Fibroblast of skin of abdomen (primary cell): ENCODE results near the gene TLK1.
A peak's percentile ranks its signal among the peaks of the same experiment; 100 is the strongest.

ENCODE experiments used
- DNase-seq: peaks from one replicate; pipeline ENCODE4 v3.0.0-alpha.2; 2013

TLK1 gene

GRCh38 chr2:170996316-170996715 is 164.4 kb downstream of the TLK1 start:
- no peak for DNase-seq

DNA sequence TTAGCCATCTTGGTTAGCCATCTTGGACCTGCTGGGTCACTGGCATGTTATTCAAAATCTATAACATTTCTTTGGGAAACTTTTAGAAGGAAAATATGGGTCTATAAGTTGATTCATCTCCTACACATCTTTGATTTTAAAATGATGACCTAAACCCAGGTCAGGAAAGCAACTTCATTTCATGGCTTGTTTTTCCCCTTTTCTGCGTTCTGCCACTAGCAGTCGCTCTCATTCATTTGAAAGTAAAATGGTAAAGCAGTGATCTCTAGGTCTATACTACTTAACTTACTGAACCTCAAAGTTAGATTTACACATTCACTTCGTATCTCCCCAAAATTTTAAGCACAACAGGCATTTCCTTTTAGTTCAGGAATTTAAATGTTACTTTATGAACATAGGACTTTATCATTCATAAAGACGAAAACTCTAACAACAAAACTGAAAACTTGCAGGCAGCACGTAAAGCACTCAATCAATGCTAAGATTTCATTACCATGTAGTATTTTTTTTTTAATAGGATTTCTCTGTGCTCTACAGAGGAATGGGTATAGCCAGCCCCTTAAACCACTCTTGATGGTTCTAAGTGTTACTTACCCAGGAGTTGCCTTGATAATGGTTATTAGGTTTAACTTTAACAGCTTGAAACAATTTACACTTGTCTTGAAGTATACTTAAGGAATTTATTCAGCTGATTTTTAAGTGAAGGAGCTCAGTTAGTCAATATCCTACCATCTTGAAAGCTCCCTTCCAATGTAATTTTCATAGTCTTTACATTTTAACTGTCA is 169.1 kb downstream of the TLK1 start:
- no peak for DNase-seq

DNA sequence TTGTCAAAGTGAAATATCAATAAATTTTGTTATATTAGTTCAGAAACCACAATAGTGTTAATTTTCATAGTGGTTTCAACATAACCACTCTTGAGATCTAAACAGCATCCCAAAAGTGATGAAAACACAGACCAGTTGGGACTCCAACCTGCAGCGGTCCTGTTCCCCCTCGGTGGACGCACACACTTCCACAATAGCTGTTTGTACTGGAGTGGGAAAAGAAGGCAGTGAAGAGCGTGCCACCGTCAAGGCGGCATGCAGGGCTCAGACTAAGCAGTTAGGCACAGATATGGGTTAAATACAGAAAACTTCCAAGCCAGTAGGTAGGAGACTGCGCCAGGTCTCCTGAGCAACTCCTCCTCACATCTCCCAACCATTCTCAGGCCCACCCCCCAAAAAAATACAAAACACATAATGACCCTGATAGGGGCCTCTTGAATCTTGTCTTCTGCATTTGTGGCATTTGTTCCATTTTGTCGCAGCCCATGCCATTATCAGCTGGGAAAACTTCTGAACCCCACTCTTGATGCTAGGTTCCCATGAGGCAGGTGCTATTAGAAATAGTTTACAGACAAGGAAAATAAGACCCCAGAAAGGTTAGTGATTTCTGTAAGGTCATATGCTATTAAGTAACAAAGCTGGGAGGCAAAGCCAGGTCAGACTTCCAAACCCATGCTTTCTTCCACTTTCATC is 174.0 kb downstream of the TLK1 start:
- no peak for DNase-seq

GRCh38 chr2:170985407-170985806 is 175.3 kb downstream of the TLK1 start:
- DNase-seq: no peak

- no peak for DNase-seq
These were observed 176.6 kb downstream of the TLK1 start for GRCh38 chr2:170984079-170984478.

DNA sequence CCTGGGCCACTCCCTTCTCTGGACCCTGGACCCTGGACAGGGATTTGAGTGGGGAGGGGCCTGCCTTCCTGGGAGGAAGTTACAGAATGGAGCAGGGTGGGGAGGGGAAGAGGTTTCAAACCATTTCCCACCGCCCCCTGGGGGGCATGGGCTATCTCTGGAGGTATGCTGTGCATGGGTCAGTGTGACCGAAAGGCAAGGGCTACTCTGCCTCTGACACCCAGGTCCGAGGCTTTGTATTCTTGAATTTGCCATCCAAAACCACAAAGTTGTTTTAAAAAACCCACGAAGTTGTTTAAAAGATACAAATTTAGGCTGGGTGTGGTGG is 184.8 kb downstream of the TLK1 start:
- no peak for DNase-seq

GRCh38 chr2:170975127-170975942 is 185.4 kb downstream of the TLK1 start:
- no peak for DNase-seq

DNA sequence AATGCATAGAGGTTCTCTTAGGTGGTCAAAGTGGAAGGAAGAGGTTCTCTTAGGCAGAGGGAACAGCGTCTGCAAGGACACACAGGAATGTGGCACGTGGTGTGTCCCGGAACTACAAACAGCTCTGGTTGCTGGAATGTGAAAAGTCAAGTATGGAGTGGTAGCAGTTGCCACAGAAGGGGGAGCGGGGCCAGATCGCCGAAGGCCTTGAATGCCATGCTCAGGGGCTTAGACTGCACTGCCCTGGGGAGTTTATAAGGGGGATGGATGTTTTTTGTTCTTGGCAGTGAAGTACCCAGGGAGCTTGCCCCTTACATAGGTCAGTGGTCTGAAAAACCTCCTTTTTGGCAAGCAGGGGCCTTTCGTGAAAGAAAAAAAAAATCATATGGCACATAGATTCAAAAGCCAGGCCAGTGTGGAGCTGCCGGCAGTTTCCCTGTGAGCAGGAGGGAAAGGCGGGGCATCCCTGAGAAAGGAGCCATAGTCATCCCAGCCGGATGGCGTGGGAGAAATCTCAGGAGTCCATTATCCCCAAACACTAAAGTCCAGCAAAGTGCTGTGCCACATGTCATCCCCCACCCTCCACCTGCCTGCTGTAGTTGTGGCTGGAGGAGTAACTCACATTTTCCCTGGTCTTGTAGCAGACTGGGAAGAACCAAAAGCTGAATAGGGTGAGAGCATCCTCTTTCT is 186.2 kb downstream of the TLK1 start:
- DNase-seq: peak; percentile 37

DNA sequence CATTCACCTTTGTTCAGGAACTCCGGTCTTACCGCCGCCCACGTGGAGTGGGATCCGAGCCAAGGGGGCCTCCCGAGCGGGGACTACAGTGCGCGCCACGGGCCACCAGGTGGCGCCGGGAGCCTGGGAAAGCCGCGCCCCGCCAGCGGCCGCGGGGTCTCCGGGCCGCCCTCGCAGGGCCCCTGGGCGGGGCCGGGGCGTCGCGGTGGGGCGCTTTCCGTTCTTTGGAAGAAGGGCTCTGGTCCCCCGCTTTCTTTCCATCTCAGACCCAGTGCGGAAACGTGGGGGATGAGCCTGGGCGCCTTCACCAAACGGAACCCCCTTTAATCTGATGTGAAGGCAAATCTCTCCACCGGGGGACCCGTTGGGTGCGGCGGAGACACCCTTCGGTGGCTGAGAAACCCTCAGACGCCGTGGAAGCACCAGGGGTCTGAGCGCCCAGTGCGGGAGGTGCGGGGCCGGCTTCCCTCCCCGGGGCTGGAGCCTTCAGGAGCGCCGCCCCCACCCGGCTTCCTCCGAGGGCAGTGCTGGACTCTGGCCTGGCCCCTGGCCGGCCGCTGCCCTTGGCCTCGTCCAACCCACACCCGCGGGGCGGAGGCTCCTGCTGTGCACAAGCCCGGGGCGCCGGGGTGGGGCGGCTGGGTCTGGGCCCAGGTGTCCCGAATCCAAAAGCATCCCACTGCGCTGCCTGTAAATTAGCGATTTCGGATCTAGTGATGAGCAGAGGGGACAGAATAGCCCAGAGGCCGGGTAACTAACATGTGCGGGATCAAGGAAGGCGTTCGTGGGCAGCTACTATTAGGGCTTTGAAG is 187.0 kb downstream of the TLK1 start:
- peak; percentile 77 for DNase-seq

GRCh38 chr2:170973225-170973491 is 187.5 kb downstream of the TLK1 start:
- no peak for DNase-seq

- no peak for DNase-seq
These were observed 188.1 kb downstream of the TLK1 start for GRCh38 chr2:170972296-170973224.

GRCh38 chr2:170971071-170971470 is 189.6 kb downstream of the TLK1 start:
- no peak for DNase-seq

DNA sequence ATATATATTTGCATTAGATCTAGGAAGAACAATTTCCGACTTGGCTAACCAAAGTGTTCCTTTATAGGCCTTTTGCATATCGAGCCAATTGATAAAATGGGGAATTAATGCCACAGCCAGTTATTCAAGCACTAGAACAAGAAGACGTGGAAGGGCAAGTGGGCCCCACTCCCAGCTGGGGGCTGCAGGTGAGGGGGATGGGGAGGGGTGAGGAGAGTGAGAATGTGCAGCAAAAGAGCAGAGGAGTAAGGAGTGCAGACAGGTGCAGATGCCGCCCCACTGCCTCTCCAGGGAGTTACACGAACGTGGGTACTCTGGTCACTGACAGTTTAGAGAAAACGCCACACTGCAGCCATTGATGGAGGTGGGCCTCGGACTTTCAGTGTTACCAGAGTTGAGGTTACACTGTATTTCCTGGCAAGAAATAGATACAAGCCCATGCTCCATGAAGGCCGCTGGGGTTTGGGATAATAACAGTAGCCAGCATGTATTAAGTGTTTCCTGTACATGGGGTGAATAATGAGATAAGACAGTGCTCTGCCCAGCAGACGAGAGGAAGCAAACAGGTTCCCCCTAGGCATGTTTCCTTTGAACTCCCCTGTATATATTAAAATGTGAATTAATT is 190.7 kb downstream of the TLK1 start:
- DNase-seq: no peak

- no peak for DNase-seq
These were observed 191.7 kb downstream of the TLK1 start for GRCh38 chr2:170969030-170969429.

DNA sequence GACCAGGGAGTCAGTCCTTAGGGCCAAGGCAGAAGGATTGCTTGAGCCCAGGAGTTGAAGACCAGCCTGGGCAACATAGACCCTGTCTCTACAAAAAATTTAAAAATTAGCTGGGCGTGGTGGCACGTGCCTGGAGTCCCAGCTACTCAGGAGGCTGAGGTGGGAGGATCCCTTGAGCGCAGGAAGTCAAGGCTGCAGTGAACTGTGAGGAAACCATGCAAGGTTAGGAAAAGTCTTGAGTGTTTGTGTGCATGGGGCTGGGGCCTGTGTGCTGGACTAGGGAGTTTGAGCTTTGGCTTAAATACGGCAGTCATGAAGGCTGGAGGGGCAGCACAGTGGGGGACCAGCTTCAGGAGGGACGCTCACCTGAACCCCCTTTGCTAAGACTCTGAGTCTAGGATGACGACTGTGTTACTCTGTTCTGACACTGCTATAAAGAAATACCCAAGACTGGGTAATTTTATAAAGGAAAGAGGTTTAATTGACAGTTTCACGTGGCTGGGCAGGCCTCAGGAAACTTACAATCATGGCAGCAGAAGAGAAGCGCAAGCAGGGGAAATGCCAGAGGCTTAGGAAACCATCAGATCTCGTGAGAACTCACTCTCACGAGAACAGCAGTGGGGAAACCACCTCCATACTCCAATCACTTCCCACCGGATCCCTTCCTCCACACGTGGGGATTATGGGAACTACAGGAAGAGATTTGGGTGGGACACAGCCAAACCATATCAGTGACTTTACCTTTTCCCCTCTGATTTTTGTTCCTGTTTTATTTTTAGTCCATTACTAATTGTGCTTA is 192.3 kb downstream of the TLK1 start:
- no peak for DNase-seq

GRCh38 chr2:170967553-170967952 is 193.1 kb downstream of the TLK1 start:
- no peak for DNase-seq

DNA sequence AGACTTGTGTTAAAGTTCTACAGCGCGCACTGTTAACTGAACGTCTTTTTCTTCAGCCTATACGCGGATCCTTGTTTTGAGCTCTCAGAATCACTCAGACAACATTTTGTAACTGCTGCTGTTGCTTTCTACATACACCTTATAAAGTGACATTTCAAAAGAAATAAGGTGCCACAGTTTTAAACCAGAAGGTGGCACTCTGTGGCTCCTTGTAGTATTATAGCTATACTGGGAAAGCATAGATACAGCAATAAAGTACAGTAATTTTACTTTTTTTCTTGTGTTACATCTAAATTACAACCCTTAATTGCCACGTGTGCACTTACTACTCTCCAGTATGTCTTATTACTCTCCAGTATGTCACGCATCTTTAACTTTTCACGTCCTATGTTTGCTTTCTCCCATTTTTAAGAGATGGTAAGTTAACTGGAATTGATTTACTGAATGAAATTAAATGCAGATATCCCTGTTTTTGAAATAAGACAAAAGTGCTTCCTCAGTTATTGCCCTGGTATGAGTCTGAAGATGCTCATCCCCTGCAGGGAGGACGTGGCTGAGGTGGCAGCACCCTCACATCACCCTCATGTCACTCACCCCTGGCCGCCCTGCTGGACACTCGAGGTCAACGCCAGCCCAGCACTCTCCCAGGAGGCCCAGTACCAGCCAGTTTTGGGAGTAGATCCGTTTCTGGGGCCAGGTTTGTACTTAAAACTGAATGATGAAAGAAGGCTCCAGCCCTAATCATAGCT is 193.9 kb downstream of the TLK1 start:
- DNase-seq: no peak

- peak; percentile 6 for DNase-seq
These were observed 195.1 kb downstream of the TLK1 start for GRCh38 chr2:170965446-170966225.
